C4-2B (cell line): ENCODE data around the gene C1orf159.

ENCODE experiments used
- H3K27ac ChIP-seq: fragments of 450-650 bp; 2 replicates; pipeline ENCODE4 v1.5.1; 2017
- ZFX ChIP-seq: fragments of 450-650 bp; IDR thresholded peaks from 2 replicates; pipeline ENCODE4 v1.6.1; 2017
- TF ChIP-seq, protein P1 (sequence below): fragments of 450-650 bp; conservative IDR thresholded peaks from 2 replicates; pipeline ENCODE4 v1.5.1; 2017; ENCODE audit warnings: mild to moderate bottlenecking

Gene C1orf159

DNA sequence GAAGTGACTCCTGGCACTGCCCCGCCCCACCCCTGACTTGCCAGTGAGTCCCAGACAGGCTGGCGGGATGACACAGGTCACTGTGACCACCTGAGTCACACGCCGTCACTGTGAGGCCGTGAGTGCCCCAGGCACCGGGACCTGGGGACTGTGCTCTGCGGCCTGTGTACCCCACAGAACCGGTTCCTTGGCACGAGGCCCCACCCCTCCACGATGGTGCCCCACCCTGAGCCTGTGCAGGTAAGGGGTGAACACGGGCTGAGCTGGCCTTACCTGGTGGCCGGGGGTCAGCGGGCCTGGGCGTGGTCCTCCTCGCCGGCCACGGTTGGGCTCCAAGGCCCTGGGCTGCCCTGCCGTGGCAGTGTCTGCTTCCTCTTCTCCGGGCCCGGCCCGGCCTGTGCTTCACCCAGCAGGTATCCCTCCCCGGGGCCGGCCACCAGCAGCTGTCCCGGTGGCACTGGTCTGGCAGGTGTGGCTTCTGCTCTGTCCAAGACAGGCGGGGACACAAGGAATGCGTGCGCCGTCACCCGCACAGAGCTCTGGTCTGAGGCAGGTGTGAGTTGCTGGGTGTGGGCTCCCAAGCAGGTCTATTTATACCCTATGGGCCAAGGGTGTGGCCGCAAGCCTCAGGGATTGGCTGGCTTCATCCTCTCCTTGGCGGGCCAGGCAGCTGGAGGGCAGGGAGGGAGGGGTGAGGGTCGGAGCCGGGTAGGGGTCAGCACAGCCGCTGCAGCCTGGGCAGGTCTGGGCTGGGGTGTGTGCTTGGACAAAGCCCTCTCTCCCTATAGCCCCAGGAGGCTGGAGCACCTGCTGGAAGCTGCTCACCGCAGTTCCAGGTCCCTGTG lies 41.9 kb downstream of the C1orf159 start, which contains the start of gene RNF223:
Gene RNF223, minus strand, starts transcription at position 564 of the 845 bp plus-strand sequence. CDS start 1,740 bp downstream, outside the sequence.
- peak; percentile 50; the same call in 1 of the 2 replicates for TF ChIP-seq ZFX
- TF ChIP-seq, protein P1, sequence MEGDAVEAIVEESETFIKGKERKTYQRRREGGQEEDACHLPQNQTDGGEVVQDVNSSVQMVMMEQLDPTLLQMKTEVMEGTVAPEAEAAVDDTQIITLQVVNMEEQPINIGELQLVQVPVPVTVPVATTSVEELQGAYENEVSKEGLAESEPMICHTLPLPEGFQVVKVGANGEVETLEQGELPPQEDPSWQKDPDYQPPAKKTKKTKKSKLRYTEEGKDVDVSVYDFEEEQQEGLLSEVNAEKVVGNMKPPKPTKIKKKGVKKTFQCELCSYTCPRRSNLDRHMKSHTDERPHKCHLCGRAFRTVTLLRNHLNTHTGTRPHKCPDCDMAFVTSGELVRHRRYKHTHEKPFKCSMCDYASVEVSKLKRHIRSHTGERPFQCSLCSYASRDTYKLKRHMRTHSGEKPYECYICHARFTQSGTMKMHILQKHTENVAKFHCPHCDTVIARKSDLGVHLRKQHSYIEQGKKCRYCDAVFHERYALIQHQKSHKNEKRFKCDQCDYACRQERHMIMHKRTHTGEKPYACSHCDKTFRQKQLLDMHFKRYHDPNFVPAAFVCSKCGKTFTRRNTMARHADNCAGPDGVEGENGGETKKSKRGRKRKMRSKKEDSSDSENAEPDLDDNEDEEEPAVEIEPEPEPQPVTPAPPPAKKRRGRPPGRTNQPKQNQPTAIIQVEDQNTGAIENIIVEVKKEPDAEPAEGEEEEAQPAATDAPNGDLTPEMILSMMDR, result no peak
- H3K27ac ChIP-seq, result peak within 1 kb of the TSS; percentile 78

DNA sequence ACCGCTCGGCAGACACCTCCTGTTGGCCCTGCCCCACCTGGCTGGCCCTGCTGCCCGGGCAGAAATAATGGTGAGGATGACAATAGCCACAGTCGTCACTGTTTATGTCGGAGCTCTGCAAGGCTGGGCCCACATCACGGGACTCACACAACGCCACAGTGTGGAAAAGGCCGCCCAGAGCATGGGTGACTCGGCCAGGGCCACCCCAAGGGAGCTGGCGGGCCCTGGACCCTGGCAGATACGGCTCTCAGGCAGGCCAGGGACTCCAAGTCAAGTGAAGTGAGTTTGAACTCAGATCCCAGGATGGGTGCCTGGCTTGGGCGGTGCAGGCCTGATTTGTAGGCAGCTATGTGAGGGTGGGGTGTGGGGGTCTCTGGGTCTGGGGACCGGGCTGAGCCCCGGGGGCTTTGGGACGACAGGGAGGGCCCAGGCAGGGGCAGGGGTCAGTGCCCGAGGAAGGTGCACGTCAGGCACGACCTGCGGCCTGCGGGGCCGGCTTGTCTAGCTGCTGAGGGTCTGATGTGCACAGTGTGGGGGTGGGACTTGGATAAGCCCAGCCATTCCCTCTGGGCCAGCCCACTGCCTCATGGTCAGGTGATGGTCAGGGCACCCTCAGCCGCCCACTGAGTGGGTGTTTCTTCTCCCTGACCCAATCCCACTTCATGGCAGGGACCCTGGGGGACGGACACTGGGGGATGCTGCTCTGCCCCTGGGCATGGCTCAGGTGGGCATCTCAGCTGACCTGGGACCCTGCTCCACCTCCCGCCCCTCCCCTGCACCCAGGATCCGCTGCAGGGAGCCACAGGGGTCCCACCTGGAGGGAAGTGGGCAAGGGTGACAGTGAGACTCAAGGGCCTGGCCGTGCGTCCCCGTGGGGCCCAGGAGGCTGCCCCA lies 42.8 kb downstream of the C1orf159 start:
- H3K27ac ChIP-seq, result peak overlapping the region; percentile 78
- no peak for TF ChIP-seq ZFX
- TF ChIP-seq, protein P1, result no peak

GRCh38 chr1:1072299-1072848 lies 43.5 kb downstream of the C1orf159 start:
- no peak overlapping the region; the same call in 1 of the 2 replicates for H3K27ac ChIP-seq
- TF ChIP-seq, protein P1, result no peak
- TF ChIP-seq ZFX, result no peak

DNA sequence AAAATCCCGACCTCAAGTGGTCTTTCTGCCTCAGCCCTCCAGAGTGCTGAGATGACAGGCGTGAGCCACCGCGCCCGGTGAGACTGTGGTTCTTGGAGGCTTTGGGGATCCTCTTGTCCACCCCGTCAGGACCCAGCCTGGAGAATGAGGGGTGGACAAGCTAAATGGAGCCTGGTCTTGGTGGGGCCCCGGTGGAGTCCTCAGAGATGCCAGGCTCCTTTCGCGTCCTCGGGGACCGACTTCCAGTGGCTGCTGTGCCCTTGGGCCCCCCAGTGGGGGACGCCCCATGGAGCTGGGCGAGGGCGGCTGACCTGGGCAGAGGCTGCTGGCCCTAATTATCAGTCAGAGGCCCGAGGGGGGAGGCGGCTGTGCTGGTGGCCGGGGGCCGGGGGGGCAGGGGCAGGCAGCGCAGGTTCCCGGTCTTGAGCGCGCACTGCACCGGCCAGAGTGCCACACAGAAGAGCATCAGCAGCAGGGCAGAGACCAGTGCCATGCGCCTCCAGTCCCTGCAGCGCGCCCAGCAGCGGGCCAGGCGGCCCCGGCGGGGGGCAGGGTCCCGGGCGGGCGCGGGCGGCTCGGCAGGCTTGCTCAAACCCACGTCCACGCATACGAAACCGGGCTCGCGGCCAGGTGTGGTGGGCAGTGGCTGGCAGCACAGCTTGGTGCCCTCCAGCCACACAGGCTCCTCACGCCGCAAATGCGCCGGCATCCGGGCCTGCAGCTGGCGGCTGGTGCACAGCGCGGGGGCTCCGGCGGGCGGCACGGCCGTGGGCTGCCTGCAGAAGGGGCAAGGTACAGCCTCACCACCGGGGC lies 44.2 kb downstream of the C1orf159 start:
- H3K27ac ChIP-seq, result no peak overlapping the region
- TF ChIP-seq, protein P1, result no peak
- TF ChIP-seq ZFX, result no peak

DNA sequence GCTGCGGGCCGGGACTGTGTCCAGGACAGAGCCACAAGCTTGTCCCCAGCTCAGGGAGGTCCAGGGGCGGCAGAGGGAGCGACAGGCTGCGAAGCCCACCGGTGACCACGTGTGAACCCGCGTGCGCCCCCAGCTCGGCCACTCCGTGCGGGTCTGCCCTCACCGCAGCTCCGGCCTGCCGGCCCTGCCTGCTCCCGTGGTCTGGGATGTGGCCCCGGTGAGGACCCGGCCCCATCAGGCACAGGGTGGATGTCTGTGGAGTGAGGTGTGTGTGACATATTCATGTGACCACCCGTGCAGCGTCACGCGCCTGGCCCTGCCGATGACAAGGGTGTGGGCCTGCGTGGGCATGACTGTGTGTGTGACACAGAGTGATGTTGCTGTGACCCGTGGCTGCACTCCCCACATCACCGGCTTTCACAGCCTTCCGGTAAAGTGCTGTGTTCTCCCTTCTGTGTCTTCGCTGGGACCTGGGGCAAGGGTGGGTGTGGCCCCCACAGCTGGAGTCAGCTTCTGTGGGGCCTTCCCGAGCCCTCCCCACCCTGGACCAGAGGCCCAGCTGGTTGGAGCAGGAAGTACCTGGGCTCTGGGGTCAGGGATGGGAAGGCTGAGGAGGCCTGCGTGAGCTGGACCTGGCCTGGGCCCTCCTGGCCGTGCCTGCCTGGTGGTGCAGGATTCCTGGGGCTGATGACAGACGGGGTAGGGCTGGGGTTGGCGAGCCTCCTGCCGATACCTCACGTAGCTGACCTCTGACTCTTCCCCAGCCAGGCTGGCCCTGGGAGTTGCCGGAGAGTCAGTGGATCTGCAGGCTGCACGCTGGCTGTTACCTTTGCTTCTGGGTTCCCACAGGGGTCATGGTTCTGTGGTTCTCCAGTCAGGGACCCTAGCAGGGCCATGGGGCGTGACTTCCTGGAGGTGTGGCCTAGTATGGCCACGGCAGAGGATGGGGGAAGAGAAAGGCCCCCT lies 45.9 kb downstream of the C1orf159 start:
- peak overlapping the region; percentile 75 for H3K27ac ChIP-seq
- TF ChIP-seq, protein P1, result no peak
- no peak for TF ChIP-seq ZFX
